Effector memory CD8-positive, alpha-beta T cell (primary cell): ENCODE results near the gene TP53AIP1.
A peak's percentile ranks its signal among the peaks of the same experiment; 100 is the strongest.
"Not testable (repeated sequence)": the region's sequence is repeated elsewhere in the genome, so short reads cannot be mapped to it uniquely, and the experiment has no call there.

Experiments
- ATAC-seq: fragments of 150-1000 bp; cut with Tn5 transposase; replicated peaks from 2 replicates; pipeline ENCODE4 v1.10.0; 2021; ENCODE audit warnings: mild to moderate bottlenecking, moderate library complexity
- DNase-seq, 3 experiments: peaks; one replicate each; pipeline ENCODE4 v3.0.0; 2021
- H3K27ac Mint-ChIP-seq, 2 donors: one replicate each; pipeline ENCODE4 v1.8.0; 2022; ENCODE audit warnings: mild to moderate bottlenecking in 2 of 2, mixed read lengths in 2 of 2, moderate library complexity in 2 of 2
- H3K27me3 Mint-ChIP-seq, 2 donors: one replicate each; pipeline ENCODE4 v1.8.0; 2022; ENCODE audit warnings: mixed read lengths in 2 of 2
- H3K36me3 Mint-ChIP-seq: one replicate; pipeline ENCODE4 v1.8.0; 2022; ENCODE audit warnings: mild to moderate bottlenecking, moderate library complexity, mixed read lengths; ENCODE audit not compliant: insufficient read depth
- H3K4me1 Mint-ChIP-seq, 2 donors: one replicate each; pipeline ENCODE4 v1.8.0; 2022; ENCODE audit warnings: low read depth in 2 of 2, mixed read lengths in 2 of 2
- H3K4me3 Mint-ChIP-seq, 2 donors: one replicate each; pipeline ENCODE4 v1.8.0; 2022; ENCODE audit warnings: mild to moderate bottlenecking in 2 of 2, mixed read lengths in 2 of 2, moderate library complexity in 2 of 2
- H3K9me3 Mint-ChIP-seq, 2 donors: one replicate each; pipeline ENCODE4 v1.8.0; 2022; ENCODE audit warnings: mixed read lengths in 2 of 2

Gene TP53AIP1

GRCh38 chr11:128927683-128928336 lies 14.9 kb downstream of the TP53AIP1 start:
- H3K9me3 Mint-ChIP-seq = no peaks in the 10 kb centered on the region
- peak overlapping the region in 1 of 2 donors; percentile 7 for H3K4me3 Mint-ChIP-seq
- H3K4me1 Mint-ChIP-seq = peaks cover 9 to 10% of the 10 kb centered on the region in 2 donors
- peaks cover 12 to 64% of the 10 kb centered on the region in 2 donors for H3K27me3 Mint-ChIP-seq
- H3K36me3 Mint-ChIP-seq = peaks cover 3% of the 10 kb centered on the region
- DNase-seq (no peak), ATAC-seq (no peak)
- H3K27ac Mint-ChIP-seq = peak overlapping the region in 1 of 2 donors; percentile 36

- peaks cover 9 to 10% of the 10 kb centered on the region in 2 donors for H3K4me1 Mint-ChIP-seq
- peak overlapping the region; percentile 24 to 27 for H3K4me3 Mint-ChIP-seq
- no peak for ATAC-seq
- H3K27me3 Mint-ChIP-seq = peaks cover 12 to 57% of the 10 kb centered on the region in 2 donors
- DNase-seq = no peak
- peaks cover 3% of the 10 kb centered on the region for H3K36me3 Mint-ChIP-seq
- H3K27ac Mint-ChIP-seq = no peak overlapping the region
- no peaks in the 10 kb centered on the region for H3K9me3 Mint-ChIP-seq
These were observed 15.6 kb downstream of the TP53AIP1 start for GRCh38 chr11:128927108-128927461.

- H3K27me3 Mint-ChIP-seq = peaks cover 12 to 58% of the 10 kb centered on the region in 2 donors
- ATAC-seq = no peak
- no peak overlapping the region for H3K27ac Mint-ChIP-seq
- H3K9me3 Mint-ChIP-seq = no peaks in the 10 kb centered on the region
- peaks cover 3% of the 10 kb centered on the region for H3K36me3 Mint-ChIP-seq
- peak overlapping the region; percentile 24 to 27 for H3K4me3 Mint-ChIP-seq
- H3K4me1 Mint-ChIP-seq = peaks cover 9 to 10% of the 10 kb centered on the region in 2 donors
- DNase-seq = no peak
These were observed 16.1 kb downstream of the TP53AIP1 start for GRCh38 chr11:128926437-128927107.

DNA sequence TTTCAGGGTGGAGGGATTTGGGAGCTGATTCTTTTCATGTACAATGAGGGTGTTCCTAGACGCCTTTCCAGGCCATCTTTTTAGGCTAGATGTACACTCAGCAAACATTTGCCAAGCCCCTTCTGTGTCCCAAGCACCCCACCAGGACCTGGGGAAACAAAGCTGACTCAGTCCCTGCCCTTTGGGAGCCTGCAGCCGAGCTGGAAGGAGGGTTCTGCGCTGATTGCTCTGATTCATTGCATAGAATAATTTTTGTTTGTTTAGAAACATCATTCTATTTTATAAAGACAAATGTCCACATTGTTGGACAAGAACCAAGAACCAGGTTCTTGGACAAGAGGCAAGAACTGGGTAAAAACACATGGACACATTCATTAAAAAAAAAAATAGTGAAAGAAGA lies 16.7 kb downstream of the TP53AIP1 start:
- ATAC-seq = no peak
- H3K27me3 Mint-ChIP-seq = peaks cover 14 to 64% of the 10 kb centered on the region in 2 donors
- no peak overlapping the region for H3K4me3 Mint-ChIP-seq
- H3K27ac Mint-ChIP-seq = no peak overlapping the region
- DNase-seq = no peak
- peaks cover 9 to 10% of the 10 kb centered on the region in 2 donors for H3K4me1 Mint-ChIP-seq
- H3K9me3 Mint-ChIP-seq = no peaks in the 10 kb centered on the region
- peaks cover 3% of the 10 kb centered on the region for H3K36me3 Mint-ChIP-seq

DNA sequence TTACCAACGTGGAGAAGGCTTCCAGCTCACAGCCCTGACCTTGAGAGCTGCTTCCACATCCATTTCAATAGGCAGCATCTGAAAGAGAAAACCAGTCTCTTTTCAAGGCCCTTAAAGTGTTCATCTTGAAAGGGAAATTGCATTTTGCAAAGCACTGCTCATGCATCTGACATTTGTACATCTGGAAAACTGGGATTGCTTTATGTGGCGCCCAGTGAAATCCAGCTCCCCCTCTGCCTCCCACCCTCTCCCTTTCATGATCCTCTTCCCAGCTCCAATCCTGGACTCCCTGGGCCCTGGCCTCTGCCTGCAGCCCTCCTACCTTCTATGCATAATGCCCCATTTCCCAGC lies 17.4 kb downstream of the TP53AIP1 start:
- no peak for DNase-seq
- H3K36me3 Mint-ChIP-seq = peaks cover 3% of the 10 kb centered on the region
- no peak for ATAC-seq
- no peak overlapping the region for H3K27ac Mint-ChIP-seq
- no peak overlapping the region for H3K4me3 Mint-ChIP-seq
- no peaks in the 10 kb centered on the region for H3K9me3 Mint-ChIP-seq
- peaks cover 9 to 10% of the 10 kb centered on the region in 2 donors for H3K4me1 Mint-ChIP-seq
- H3K27me3 Mint-ChIP-seq = peaks cover 21 to 72% of the 10 kb centered on the region in 2 donors

- Mint-ChIP-seq H3K4me1 (peaks cover 9 to 10% of the 10 kb centered on the region in 2 donors), H3K4me3 (no peak overlapping the region), H3K36me3 (peaks cover 2% of the 10 kb centered on the region), H3K27ac (peak overlapping the region in 1 of 2 donors; percentile 60), H3K27me3 (peaks cover 24 to 70% of the 10 kb centered on the region in 2 donors), H3K9me3 (no peaks in the 10 kb centered on the region)
- ATAC-seq (no peak), DNase-seq (no peak)
These were observed 18.0 kb downstream of the TP53AIP1 start for GRCh38 chr11:128924510-128925249.

- DNase-seq (no peak), ATAC-seq (no peak)
- no peak overlapping the region for H3K4me3 Mint-ChIP-seq
- peaks cover 8 to 10% of the 10 kb centered on the region in 2 donors for H3K4me1 Mint-ChIP-seq
- peak overlapping the region in 1 of 2 donors; percentile 60 for H3K27ac Mint-ChIP-seq
- H3K36me3 Mint-ChIP-seq = peaks cover 2% of the 10 kb centered on the region
- H3K27me3 Mint-ChIP-seq = peaks cover 24 to 70% of the 10 kb centered on the region in 2 donors
- H3K9me3 Mint-ChIP-seq = no peaks in the 10 kb centered on the region
These were observed 18.6 kb downstream of the TP53AIP1 start for GRCh38 chr11:128924104-128924503.

DNA sequence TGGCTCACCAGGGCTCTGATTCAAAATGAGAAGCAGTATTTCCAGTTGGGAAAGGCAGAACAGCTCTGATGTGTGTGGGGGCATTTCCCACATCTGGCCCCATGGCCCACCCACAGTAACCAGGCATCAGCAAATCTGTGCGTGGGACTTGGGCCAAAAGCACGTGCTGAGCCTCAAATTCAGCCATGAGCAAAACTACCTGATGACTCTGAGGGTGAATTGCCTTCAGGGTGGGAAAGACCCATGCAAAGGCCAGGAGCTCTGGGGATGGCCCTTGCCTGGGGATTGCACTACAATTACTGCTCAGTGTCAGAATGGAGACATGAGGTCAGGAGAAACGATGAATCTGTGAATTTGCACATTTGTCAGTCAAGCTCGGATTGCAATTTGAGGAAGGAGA lies 20.9 kb downstream of the TP53AIP1 start:
- no peak for ATAC-seq
- H3K9me3 Mint-ChIP-seq = no peaks in the 10 kb centered on the region
- no peak for DNase-seq
- H3K27ac Mint-ChIP-seq = no peak overlapping the region
- H3K27me3 Mint-ChIP-seq = peaks cover 32 to 78% of the 10 kb centered on the region in 2 donors
- H3K4me1 Mint-ChIP-seq = peaks cover 0 to 7% of the 10 kb centered on the region in 2 donors
- H3K4me3 Mint-ChIP-seq = no peak overlapping the region
- peaks cover 4% of the 10 kb centered on the region for H3K36me3 Mint-ChIP-seq

DNA sequence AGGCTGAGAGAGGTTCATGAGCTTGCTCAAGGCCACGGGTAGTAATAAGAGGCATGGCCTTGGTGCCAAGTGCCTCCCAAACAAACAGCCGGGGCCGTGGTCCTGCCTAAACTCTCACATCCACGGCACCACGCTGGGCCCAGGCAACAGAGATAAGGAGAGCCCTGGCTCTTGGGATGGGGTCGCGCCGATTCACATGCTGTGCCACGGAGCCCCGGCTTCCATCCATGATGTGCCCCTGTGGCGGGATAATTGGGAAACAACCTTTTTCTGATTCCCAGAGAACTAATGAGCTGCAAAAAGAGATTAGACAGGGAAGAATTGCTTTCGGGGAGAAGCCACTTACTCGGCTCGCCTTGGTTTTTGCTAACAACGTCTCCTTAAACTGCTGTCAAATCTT lies 22.0 kb downstream of the TP53AIP1 start:
- Mint-ChIP-seq H3K9me3 (peaks cover 0 to 5% of the 10 kb centered on the region in 2 donors), H3K4me3 (no peak overlapping the region)

GRCh38 chr11:128919635-128920034 lies 23.0 kb downstream of the TP53AIP1 start:
- DNase-seq, H3K4me3 Mint-ChIP-seq, H3K36me3 Mint-ChIP-seq, H3K9me3 Mint-ChIP-seq, ATAC-seq, H3K4me1 Mint-ChIP-seq, H3K27ac Mint-ChIP-seq: not testable (repeated sequence)
- peaks cover 47 to 85% of the 10 kb centered on the region in 2 donors for H3K27me3 Mint-ChIP-seq

More for the DNA sequence above, 22.0 kb downstream of the TP53AIP1 start:
- Mint-ChIP-seq H3K4me1 (peaks cover 0 to 7% of the 10 kb centered on the region in 2 donors), H3K27ac (no peak overlapping the region), H3K27me3 (peaks cover 40 to 84% of the 10 kb centered on the region in 2 donors), H3K36me3 (peaks cover 4% of the 10 kb centered on the region)
- ATAC-seq (no peak), DNase-seq (no peak)

DNA sequence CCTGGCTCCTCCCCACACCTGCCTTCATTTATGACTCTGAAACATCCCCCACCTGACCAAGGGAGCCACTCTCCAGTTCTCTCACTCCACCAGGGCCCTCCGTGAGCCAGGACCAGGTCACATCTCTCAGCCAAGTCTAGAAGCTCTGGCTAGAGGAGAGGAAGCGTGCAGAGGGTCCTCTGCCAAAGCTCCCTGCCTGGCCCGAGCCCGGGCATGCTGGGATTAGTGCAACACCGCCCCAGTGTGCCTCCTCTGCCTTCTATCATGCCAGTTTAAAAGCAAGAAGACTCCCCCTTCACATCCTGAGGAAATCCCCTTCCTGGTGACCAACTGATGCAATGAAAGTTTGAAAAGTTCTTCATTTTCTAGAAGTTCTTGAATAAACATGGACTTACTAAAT lies 23.5 kb downstream of the TP53AIP1 start:
- peaks cover 0 to 7% of the 10 kb centered on the region in 2 donors for H3K4me1 Mint-ChIP-seq
- peaks cover 44 to 85% of the 10 kb centered on the region in 2 donors for H3K27me3 Mint-ChIP-seq
- H3K4me3 Mint-ChIP-seq = no peak overlapping the region
- no peak overlapping the region for H3K27ac Mint-ChIP-seq
- no peak for ATAC-seq
- DNase-seq = no peak
- peaks cover 0 to 5% of the 10 kb centered on the region in 2 donors for H3K9me3 Mint-ChIP-seq
- H3K36me3 Mint-ChIP-seq = peaks cover 4% of the 10 kb centered on the region

DNA sequence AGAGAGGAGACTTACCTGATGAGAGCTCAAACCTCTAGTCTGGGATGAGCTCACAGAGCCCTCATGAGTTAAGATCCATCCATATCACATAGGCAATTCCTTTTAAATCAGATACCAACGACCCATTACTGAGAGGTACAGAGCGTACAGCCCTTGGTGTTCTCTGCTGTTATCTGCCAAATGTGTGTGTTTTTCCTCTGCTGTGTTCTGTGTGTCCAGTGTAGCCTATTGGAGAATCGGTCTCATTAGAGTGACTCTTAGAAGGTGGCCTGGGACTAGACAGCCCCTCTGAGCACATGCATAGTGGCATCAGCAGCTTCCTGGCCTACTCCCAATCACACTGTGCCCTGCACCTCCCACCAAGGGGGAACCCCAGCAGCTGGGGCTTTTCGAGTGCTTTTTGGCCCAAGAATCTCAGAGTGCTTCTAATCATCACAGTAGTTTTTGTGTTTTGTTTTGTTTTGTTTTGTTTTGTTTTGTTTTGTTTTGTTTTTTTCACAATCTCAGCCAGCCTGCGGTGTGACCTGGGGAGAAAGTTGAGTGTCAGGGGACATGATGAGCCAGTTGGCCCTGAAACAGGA lies 25.4 kb downstream of the TP53AIP1 start:
- Mint-ChIP-seq H3K4me1 (peaks cover 0 to 7% of the 10 kb centered on the region in 2 donors), H3K9me3 (peaks cover 0 to 5% of the 10 kb centered on the region in 2 donors), H3K27me3 (peaks cover 47 to 93% of the 10 kb centered on the region in 2 donors), H3K36me3 (peaks cover 4% of the 10 kb centered on the region), H3K27ac (peak overlapping the region in 1 of 2 donors; percentile 59), H3K4me3 (peak overlapping the region in 1 of 2 donors; percentile 59)
- peak; percentile 48 for ATAC-seq
- no peak for DNase-seq

- H3K36me3 Mint-ChIP-seq = peaks cover 4% of the 10 kb centered on the region
- peaks cover 0 to 5% of the 10 kb centered on the region in 2 donors for H3K9me3 Mint-ChIP-seq
- no peak overlapping the region for H3K27ac Mint-ChIP-seq
- H3K4me3 Mint-ChIP-seq = no peak overlapping the region
- H3K27me3 Mint-ChIP-seq = peaks cover 47 to 94% of the 10 kb centered on the region in 2 donors
- DNase-seq (no peak), ATAC-seq (no peak)
- H3K4me1 Mint-ChIP-seq = peaks cover 0 to 7% of the 10 kb centered on the region in 2 donors
These were observed 26.0 kb downstream of the TP53AIP1 start for GRCh38 chr11:128916681-128917080.
